Measurements from ENCODE around the gene COQ8B.

- TF ChIP-seq CTCF (IDR thresholded peaks at IDR 0.05) = no peak
- no peak for TF ChIP-seq POLR2A (IDR thresholded peaks at IDR 0.05)
Measured at GRCh38 chr19:40752257-40752781, 35.6 kb upstream of the COQ8B start.
